H9 (cell line): Measurements from ENCODE around the gene GSTK1. TPM values are rescaled to one million over a fixed set of nuclear protein-coding genes. Genes with fewer than 3 reads are reported as not detected.

Experiments
- DNase-seq: peaks from one replicate; pipeline ENCODE4 v3.0.0-alpha.2; 2017
- H2AFZ ChIP-seq: one replicate; pipeline ENCODE4 v1.6.1; 2013; ENCODE audit warnings: mild to moderate bottlenecking, low read length, control low read depth, moderate library complexity
- H2AK5ac ChIP-seq: 2 replicates; pipeline ENCODE4 v1.6.1; 2013; ENCODE audit warnings: low read length, control low read depth, mixed read lengths; ENCODE audit not compliant: insufficient read length
- H2BK120ac ChIP-seq: one replicate; pipeline ENCODE4 v1.6.1; 2013; ENCODE audit warnings: low read depth, mild to moderate bottlenecking, low read length, control low read depth, inconsistent platforms; ENCODE audit not compliant: poor library complexity, severe bottlenecking
- H2BK12ac ChIP-seq: 2 replicates; pipeline ENCODE4 v1.6.1; 2013; ENCODE audit warnings: low read length, control low read depth, mixed read lengths, low read depth; ENCODE audit not compliant: insufficient read length
- H2BK15ac ChIP-seq: 2 replicates; pipeline ENCODE4 v1.6.1; 2013; ENCODE audit warnings: low read depth, low read length, control low read depth
- H2BK20ac ChIP-seq: one replicate; pipeline ENCODE4 v1.6.1; 2013; ENCODE audit warnings: low read depth, mild to moderate bottlenecking, low read length, control low read depth, inconsistent platforms; ENCODE audit not compliant: poor library complexity, severe bottlenecking
- H2BK5ac ChIP-seq: 2 replicates; pipeline ENCODE4 v1.6.1; 2013; ENCODE audit warnings: low read length, control low read depth, mixed read lengths; ENCODE audit not compliant: insufficient read length
- H3K14ac ChIP-seq: 2 replicates; pipeline ENCODE4 v1.6.1; 2013; ENCODE audit warnings: low read length, control low read depth; ENCODE audit not compliant: insufficient read depth
- H3K18ac ChIP-seq: 2 replicates; pipeline ENCODE4 v1.6.1; 2013; ENCODE audit warnings: low read depth, mild to moderate bottlenecking, mixed read lengths, low read length, control low read depth; ENCODE audit not compliant: insufficient read length
- H3K23ac ChIP-seq: 2 replicates; pipeline ENCODE4 v1.6.1; 2013; ENCODE audit warnings: low read length, control low read depth, mixed read lengths, low read depth; ENCODE audit not compliant: insufficient read length
- H3K23me2 ChIP-seq: 2 replicates; pipeline ENCODE4 v1.6.1; 2013; ENCODE audit warnings: low read depth, mild to moderate bottlenecking, mixed read lengths, low read length, control low read depth; ENCODE audit not compliant: insufficient read length, poor library complexity, severe bottlenecking
- H3K27ac ChIP-seq: 2 replicates; pipeline ENCODE4 v1.5.1; 2013; ENCODE audit warnings: low read length, control low read depth, mixed read lengths, low read depth; ENCODE audit not compliant: insufficient read length
- H3K27me3 ChIP-seq: 2 replicates; pipeline ENCODE4 v1.6.1; 2013; ENCODE audit warnings: low read length, control low read depth, inconsistent platforms; ENCODE audit not compliant: insufficient read depth
- H3K4ac ChIP-seq: 2 replicates; pipeline ENCODE4 v1.6.1; 2013; ENCODE audit warnings: low read depth, mild to moderate bottlenecking, control low read depth, inconsistent platforms, low read length, moderate library complexity
- H3K4me1 ChIP-seq: 2 replicates; pipeline ENCODE4 v1.6.1; 2013; ENCODE audit warnings: low read length, control low read depth, inconsistent platforms; ENCODE audit not compliant: insufficient read depth
- H3K4me2 ChIP-seq: 2 replicates; pipeline ENCODE4 v1.6.1; 2013; ENCODE audit warnings: low read length, control low read depth, mixed read lengths; ENCODE audit not compliant: insufficient read length, insufficient read depth
- H3K56ac ChIP-seq: 2 replicates; pipeline ENCODE4 v1.6.1; 2013; ENCODE audit warnings: low read depth, mild to moderate bottlenecking, mixed read lengths, low read length, control low read depth; ENCODE audit not compliant: insufficient read length
- H3K79me1 ChIP-seq: 2 replicates; pipeline ENCODE4 v1.6.1; 2013; ENCODE audit warnings: low read depth, mild to moderate bottlenecking, moderate library complexity, low read length, control low read depth, inconsistent platforms; ENCODE audit not compliant: insufficient read depth, poor library complexity, severe bottlenecking
- H3K79me2 ChIP-seq: 2 replicates; pipeline ENCODE4 v1.6.1; 2013; ENCODE audit warnings: low read length, control low read depth, inconsistent platforms; ENCODE audit not compliant: insufficient read depth
- H3K9ac ChIP-seq: 2 replicates; pipeline ENCODE4 v1.6.1; 2013; ENCODE audit warnings: low read length, control low read depth, mixed read lengths; ENCODE audit not compliant: insufficient read length; ENCODE audit errors: extremely low read depth
- H3K9me3 ChIP-seq: one replicate; pipeline ENCODE4 v1.6.1; 2013; ENCODE audit warnings: low read depth, low read length, inconsistent platforms; ENCODE audit not compliant: control insufficient read depth
- H3T11ph ChIP-seq: one replicate; pipeline ENCODE4 v1.6.1; 2013; ENCODE audit warnings: mild to moderate bottlenecking, low read length, control low read depth, inconsistent platforms
- H4K20me1 ChIP-seq: one replicate; pipeline ENCODE4 v1.6.1; 2013; ENCODE audit not compliant: control insufficient read depth, insufficient read length, insufficient read depth
- H4K5ac ChIP-seq: 2 replicates; pipeline ENCODE4 v1.6.1; 2013; ENCODE audit warnings: low read depth, mild to moderate bottlenecking, mixed read lengths, low read length, control low read depth; ENCODE audit not compliant: insufficient read length
- H4K8ac ChIP-seq: replicated peaks from 2 replicates; pipeline ENCODE4 v1.6.1; 2013; ENCODE audit warnings: low read length, control low read depth, mixed read lengths, low read depth; ENCODE audit not compliant: insufficient read length
- H4K91ac ChIP-seq: 2 replicates; pipeline ENCODE4 v1.6.1; 2013; ENCODE audit warnings: low read depth, mild to moderate bottlenecking, moderate library complexity, mixed read lengths, low read length, control low read depth; ENCODE audit not compliant: insufficient read length
- H3K27ac Mint-ChIP-seq, 3 experiments: 2 replicates in 2 of 3; 3 replicates in 1 of 3; pipeline ENCODE4 v1.8.0; 2020 to 2021; ENCODE audit warnings: mixed read lengths in 3 of 3, mild to moderate bottlenecking in 1 of 3, moderate library complexity in 1 of 3
- H3K27me3 Mint-ChIP-seq: 2 replicates; pipeline ENCODE4 v1.8.0; 2021; ENCODE audit warnings: low read depth, mild to moderate bottlenecking, moderate library complexity, mixed read lengths
- H3K36me3 Mint-ChIP-seq, 3 experiments: 2 replicates in 2 of 3; 3 replicates in 1 of 3; pipeline ENCODE4 v1.8.0; 2020 to 2021; ENCODE audit warnings: low read depth in 3 of 3, mixed read lengths in 3 of 3; ENCODE audit not compliant: insufficient read depth in 1 of 3
- H3K4me1 Mint-ChIP-seq, 2 experiments: 2 replicates each; pipeline ENCODE4 v1.8.0; 2020; ENCODE audit warnings: mixed read lengths in 2 of 2
- H3K4me3 Mint-ChIP-seq, 2 experiments: 2 replicates in 1 of 2; 3 replicates in 1 of 2; pipeline ENCODE4 v1.8.0; 2020 to 2021; ENCODE audit warnings: mild to moderate bottlenecking in 2 of 2, mixed read lengths in 2 of 2, moderate library complexity in 1 of 2
- H3K9me3 Mint-ChIP-seq, 2 experiments: 2 replicates in 1 of 2; 3 replicates in 1 of 2; pipeline ENCODE4 v1.8.0; 2020; ENCODE audit warnings: mild to moderate bottlenecking in 2 of 2, mixed read lengths in 2 of 2, moderate library complexity in 1 of 2
- CTCF ChIP-seq: fragments of 200-600 bp; sonication (generic); conservative IDR thresholded peaks from 3 replicates; pipeline ENCODE4 v1.8.0; 2021; ENCODE audit warnings: antibody characterized with exemption, mild to moderate bottlenecking
- WGBS: extraction: QIAGEN DNeasy Blood & Tissue Kit; methylation state at CpG from one replicate; pipeline ENCODE4 v1.1.7; 2013; ENCODE audit warnings: missing lambda C conversion rate, low lambda C conversion rate, mixed read lengths; ENCODE audit not compliant: insufficient read length; ENCODE audit errors: extremely low coverage; 5-methylcytosine and 5-hydroxymethylcytosine counted together
- total RNA-seq: library from RNA; stranded (reverse); gene quantifications from 2 replicates; pipeline ENCODE4 v1.2.1, GENCODE V29; 2021

The GSTK1 gene
- total RNA-seq, 1 experiment from 2014 or later, result 36.1 TPM

DNA sequence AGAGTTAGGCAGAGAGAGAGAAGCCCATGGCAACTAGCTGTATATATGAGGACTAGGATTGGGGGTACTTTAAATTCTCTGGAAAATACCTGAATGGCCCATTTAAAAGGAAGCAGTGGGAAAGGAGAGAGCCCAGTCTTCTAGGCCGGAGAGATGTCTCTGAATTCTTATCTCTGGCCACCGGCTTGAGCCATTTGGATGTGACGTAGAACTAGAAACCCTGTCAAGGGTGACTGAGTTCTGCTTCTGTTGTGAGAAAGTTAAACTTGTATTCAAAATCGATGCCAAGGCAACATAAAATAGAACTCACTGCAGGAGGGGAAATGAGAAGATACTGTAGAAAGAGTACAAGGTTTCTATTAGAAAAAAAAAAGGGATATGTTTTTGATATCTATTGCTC lies 6.3 kb upstream of the GSTK1 start:
- H4K5ac ChIP-seq, result no peak overlapping the region
- H3K23me2 ChIP-seq, result no peaks in the 10 kb centered on the region
- H3K27me3 ChIP-seq, result no peaks in the 10 kb centered on the region
- no peaks in the 10 kb centered on the region for H3K4me1 ChIP-seq
- H2BK5ac ChIP-seq, result no peak overlapping the region
- H2BK20ac ChIP-seq, result no peak overlapping the region
- no peak overlapping the region for H3K4ac ChIP-seq
- no peak overlapping the region for H2BK15ac ChIP-seq
- H3K79me1 ChIP-seq, result no peaks in the 10 kb centered on the region
- no peak overlapping the region for H3K27ac ChIP-seq
- TF ChIP-seq CTCF, result no peak
- no peaks in the 10 kb centered on the region for H3K79me2 ChIP-seq
- H3K56ac ChIP-seq, result no peak overlapping the region
- no peaks in the 10 kb centered on the region for H3K9me3 ChIP-seq
- no peak overlapping the region for H3K4me2 ChIP-seq
- H2BK120ac ChIP-seq, result no peak overlapping the region
- H3K27me3 Mint-ChIP-seq, result peaks cover 1% of the 10 kb centered on the region; the same call in 1 of the 2 replicates
- no peak for DNase-seq
- no peaks in the 10 kb centered on the region; a peak in 1 of 5 replicates for H3K9me3 Mint-ChIP-seq
- H3K36me3 Mint-ChIP-seq, result no peaks in the 10 kb centered on the region
- no peaks in the 10 kb centered on the region for H4K20me1 ChIP-seq
- no peak overlapping the region for H3K14ac ChIP-seq
- no peak overlapping the region for H2AK5ac ChIP-seq
- no CpG with 5 or more reads among the region's 4 CpGs for WGBS
- H4K91ac ChIP-seq, result no peak overlapping the region
- H3K18ac ChIP-seq, result no peak overlapping the region
- H3K4me3 Mint-ChIP-seq, result no peak overlapping the region
- H3T11ph ChIP-seq, result no peak overlapping the region
- no peak overlapping the region for H2AFZ ChIP-seq
- H3K23ac ChIP-seq, result no peak overlapping the region
- H3K9ac ChIP-seq, result no peak overlapping the region
- H3K4me1 Mint-ChIP-seq, result no peaks in the 10 kb centered on the region
- no peak overlapping the region for H4K8ac ChIP-seq
- no peak overlapping the region for H3K27ac Mint-ChIP-seq
- no peak overlapping the region for H2BK12ac ChIP-seq
